Neuron (in vitro differentiated cells): ENCODE data around the gene ANKEF1.
"Not testable (repeated sequence)": the region's sequence is repeated elsewhere in the genome, so short reads cannot be mapped to it uniquely, and the experiment has no call there.

ENCODE experiments used
- H2AFZ ChIP-seq: one replicate; pipeline ENCODE4 v1.6.1; 2013; ENCODE audit warnings: low read depth, mild to moderate bottlenecking, inconsistent platforms, low read length, moderate library complexity
- H3K27me3 ChIP-seq: one replicate; pipeline ENCODE4 v1.6.1; 2013; ENCODE audit warnings: low read length; ENCODE audit not compliant: insufficient read depth
- H3K36me3 ChIP-seq: one replicate; pipeline ENCODE4 v1.6.1; 2013; ENCODE audit warnings: low read length; ENCODE audit not compliant: insufficient read depth
- H3K4me1 ChIP-seq: one replicate; pipeline ENCODE4 v1.6.1; 2013; ENCODE audit warnings: low read length; ENCODE audit not compliant: insufficient read depth
- H3K4me3 ChIP-seq: 2 replicates; pipeline ENCODE4 v1.5.1; 2013; ENCODE audit warnings: mild to moderate bottlenecking, low read length, moderate library complexity
- H3K9me3 ChIP-seq: one replicate; pipeline ENCODE4 v1.6.1; 2013; ENCODE audit warnings: low read length

The ANKEF1 gene

GRCh38 chr20:10007158-10007557, 27.6 kb upstream of the ANKEF1 start:
- no peak overlapping the region for H2AFZ ChIP-seq
- H3K9me3 ChIP-seq: no peaks in the 10 kb centered on the region
- no peak overlapping the region for H3K4me3 ChIP-seq
- H3K27me3 ChIP-seq: no peaks in the 10 kb centered on the region
- no peaks in the 10 kb centered on the region for H3K4me1 ChIP-seq
- no peaks in the 10 kb centered on the region for H3K36me3 ChIP-seq

DNA sequence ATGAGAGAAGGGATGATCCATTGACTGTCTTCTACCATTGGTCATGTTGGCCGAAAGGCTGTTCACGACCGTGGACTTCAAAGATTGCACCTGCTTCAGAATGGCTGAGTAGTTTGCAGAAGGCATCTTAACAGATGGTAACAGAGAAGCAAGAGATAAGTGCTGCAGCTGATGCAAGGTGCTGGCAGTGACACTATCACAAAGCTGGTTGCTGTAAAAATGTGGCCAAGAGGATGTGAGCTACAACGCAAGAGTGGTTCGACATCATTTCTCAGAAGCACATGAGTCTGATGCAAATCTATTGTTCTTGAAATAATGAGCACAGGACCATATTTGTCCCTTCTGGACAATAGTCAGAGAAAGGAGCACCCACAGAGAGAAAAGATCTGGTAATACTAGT, 27.0 kb upstream of the ANKEF1 start:
- no peaks in the 10 kb centered on the region for H3K36me3 ChIP-seq
- no peaks in the 10 kb centered on the region for H3K27me3 ChIP-seq
- no peak overlapping the region for H3K4me3 ChIP-seq
- no peaks in the 10 kb centered on the region for H3K9me3 ChIP-seq
- no peaks in the 10 kb centered on the region for H3K4me1 ChIP-seq
- H2AFZ ChIP-seq: no peak overlapping the region

GRCh38 chr20:10012464-10012863, 22.3 kb upstream of the ANKEF1 start:
- peaks cover 14% of the 10 kb centered on the region for H3K4me1 ChIP-seq
- no peak overlapping the region for H2AFZ ChIP-seq
- no peak overlapping the region for H3K4me3 ChIP-seq
- H3K9me3 ChIP-seq: no peaks in the 10 kb centered on the region
- no peaks in the 10 kb centered on the region for H3K27me3 ChIP-seq
- H3K36me3 ChIP-seq: no peaks in the 10 kb centered on the region

- Histone ChIP-seq H3K4me3 (no peak overlapping the region), H2AFZ (no peak overlapping the region), H3K4me1 (peaks cover 14% of the 10 kb centered on the region), H3K36me3 (no peaks in the 10 kb centered on the region), H3K27me3 (no peaks in the 10 kb centered on the region), H3K9me3 (no peaks in the 10 kb centered on the region)
Observed at GRCh38 chr20:10014431-10014830, 20.4 kb upstream of the ANKEF1 start.

GRCh38 chr20:10020937-10021336, 13.8 kb upstream of the ANKEF1 start:
- Histone ChIP-seq H3K36me3 (no peaks in the 10 kb centered on the region), H3K4me3 (no peak overlapping the region), H3K27me3 (peaks cover 3% of the 10 kb centered on the region), H2AFZ (no peak overlapping the region), H3K9me3 (no peaks in the 10 kb centered on the region), H3K4me1 (no peaks in the 10 kb centered on the region)

DNA sequence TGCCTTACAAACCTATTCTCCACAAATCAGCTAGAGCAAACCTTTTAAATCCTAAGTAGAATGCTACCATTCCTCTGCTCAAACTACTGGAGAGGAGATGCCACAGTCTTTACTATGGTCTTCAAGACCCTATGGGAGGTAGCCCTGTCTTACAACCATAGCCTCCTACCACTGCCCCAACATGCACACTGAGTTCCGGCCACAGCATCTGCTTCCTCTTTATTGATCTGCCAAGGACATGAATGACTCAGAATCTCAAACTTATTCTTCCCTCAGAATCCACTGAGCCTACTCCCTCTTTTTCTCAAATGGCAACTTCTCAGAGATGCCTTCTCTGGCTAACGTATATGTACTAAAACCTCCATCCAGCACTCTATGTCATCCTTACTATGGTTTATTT, 12.2 kb upstream of the ANKEF1 start:
- no peaks in the 10 kb centered on the region for H3K4me1 ChIP-seq
- H2AFZ ChIP-seq: no peak overlapping the region
- H3K9me3 ChIP-seq: no peaks in the 10 kb centered on the region
- H3K27me3 ChIP-seq: peaks cover 5% of the 10 kb centered on the region
- H3K4me3 ChIP-seq: no peak overlapping the region
- H3K36me3 ChIP-seq: no peaks in the 10 kb centered on the region

DNA sequence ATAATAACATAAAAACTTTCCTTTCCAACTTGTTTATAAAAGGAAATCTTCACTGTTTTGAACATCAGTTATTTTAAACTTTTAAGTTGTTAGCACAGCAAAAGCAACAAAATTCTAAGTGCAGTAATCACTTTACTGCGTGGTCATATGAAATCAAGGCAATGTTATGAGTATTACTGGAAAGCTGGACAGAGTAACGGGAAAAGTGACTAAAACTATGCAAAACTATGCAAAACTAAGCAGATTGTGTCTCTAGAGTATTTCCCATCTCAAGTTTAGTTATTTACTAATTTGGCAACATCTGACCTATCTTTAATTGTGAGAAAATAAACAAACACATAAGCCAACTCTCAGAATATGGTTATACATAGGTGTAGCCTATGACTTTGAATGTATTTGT, 10.9 kb upstream of the ANKEF1 start:
- Histone ChIP-seq H2AFZ (no peak overlapping the region), H3K9me3 (no peaks in the 10 kb centered on the region), H3K4me3 (no peak overlapping the region), H3K36me3 (no peaks in the 10 kb centered on the region), H3K4me1 (no peaks in the 10 kb centered on the region), H3K27me3 (peaks cover 5% of the 10 kb centered on the region)

- not testable (repeated sequence) for H2AFZ ChIP-seq, H3K36me3 ChIP-seq, H3K4me1 ChIP-seq, H3K4me3 ChIP-seq, H3K27me3 ChIP-seq, H3K9me3 ChIP-seq
Observed at GRCh38 chr20:10031451-10032215, 3.2 kb upstream of the ANKEF1 start.

DNA sequence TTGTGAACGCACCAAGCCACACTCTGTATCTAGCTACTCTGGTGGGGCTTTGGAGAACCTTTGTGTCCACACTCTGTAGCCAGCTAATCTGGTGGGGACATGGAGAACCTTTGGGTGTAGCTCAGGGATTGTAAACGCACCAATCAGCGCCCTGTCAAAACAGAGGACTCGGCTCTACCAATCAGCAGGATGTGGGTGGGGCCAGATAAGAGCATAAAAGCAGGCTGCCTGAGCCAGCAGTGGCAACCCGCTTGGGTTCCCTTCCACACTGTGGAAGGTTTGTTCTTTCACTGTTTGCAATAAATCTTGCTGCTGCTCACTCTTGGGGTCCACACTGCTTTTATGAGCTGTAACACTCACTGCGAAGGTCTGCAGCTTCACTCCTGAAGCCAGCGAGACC, 2.5 kb upstream of the ANKEF1 start:
- H2AFZ ChIP-seq, H3K4me1 ChIP-seq, H3K9me3 ChIP-seq, H3K36me3 ChIP-seq, H3K4me3 ChIP-seq, H3K27me3 ChIP-seq: not testable (repeated sequence)

GRCh38 chr20:10033905-10034650, 709 bp upstream of the ANKEF1 start:
- H3K4me3 ChIP-seq: peak overlapping the region; percentile 71
- no peaks in the 10 kb centered on the region for H3K9me3 ChIP-seq
- no peak overlapping the region for H2AFZ ChIP-seq
- peaks cover 3% of the 10 kb centered on the region for H3K4me1 ChIP-seq
- no peaks in the 10 kb centered on the region for H3K36me3 ChIP-seq
- no peaks in the 10 kb centered on the region for H3K27me3 ChIP-seq

DNA sequence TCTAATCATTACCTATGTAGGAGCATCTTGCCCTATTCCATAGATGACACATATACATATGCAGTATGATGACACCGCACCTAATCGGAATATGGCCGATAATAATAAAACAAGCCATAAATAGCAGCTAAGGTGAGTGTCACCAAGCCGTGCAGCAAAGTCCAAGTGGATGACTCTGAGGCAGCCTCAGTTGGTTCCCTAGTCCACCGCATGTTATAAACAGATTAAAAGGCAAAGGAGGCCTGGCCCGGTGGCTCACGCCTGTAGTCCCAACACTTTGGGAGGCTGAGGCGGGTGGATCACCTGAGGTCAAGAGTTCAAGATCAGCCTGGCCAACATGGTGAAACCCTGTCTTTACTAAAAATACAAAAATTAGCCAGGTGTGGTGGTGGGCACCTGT, 1.5 kb downstream of the ANKEF1 start:
- not testable (repeated sequence) for H3K4me3 ChIP-seq, H3K36me3 ChIP-seq, H2AFZ ChIP-seq, H3K9me3 ChIP-seq, H3K4me1 ChIP-seq, H3K27me3 ChIP-seq

GRCh38 chr20:10040070-10040975, 5.5 kb downstream of the ANKEF1 start:
- Histone ChIP-seq H3K9me3 (no peaks in the 10 kb centered on the region), H3K27me3 (no peaks in the 10 kb centered on the region), H3K36me3 (no peaks in the 10 kb centered on the region), H3K4me1 (no peaks in the 10 kb centered on the region), H2AFZ (no peak overlapping the region), H3K4me3 (no peak overlapping the region)

DNA sequence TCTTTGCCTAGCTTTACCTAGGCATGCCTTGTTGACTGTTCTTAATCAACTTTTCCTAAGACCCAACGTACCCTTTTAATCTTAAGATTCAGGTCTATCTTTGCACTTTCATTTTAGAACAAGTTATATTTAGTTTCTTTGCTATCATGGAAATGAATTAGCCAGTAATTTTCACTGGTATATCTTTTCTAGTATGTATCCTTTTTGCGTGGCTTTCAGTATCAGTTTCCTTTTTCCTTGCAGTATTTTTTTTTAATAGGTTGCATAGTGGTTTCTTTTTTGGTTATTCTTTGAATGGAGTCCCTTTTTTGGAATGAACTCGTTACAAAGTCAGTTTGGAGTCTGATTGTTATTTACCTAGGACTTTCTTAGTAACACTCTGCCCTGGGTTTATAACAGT, 7.3 kb downstream of the ANKEF1 start:
- H3K9me3 ChIP-seq: no peaks in the 10 kb centered on the region
- no peak overlapping the region for H3K4me3 ChIP-seq
- H3K4me1 ChIP-seq: no peaks in the 10 kb centered on the region
- no peak overlapping the region for H2AFZ ChIP-seq
- no peaks in the 10 kb centered on the region for H3K36me3 ChIP-seq
- H3K27me3 ChIP-seq: no peaks in the 10 kb centered on the region
